GM12878 (cell line): ENCODE results near the gene FBXO17. TPM values are rescaled to one million over a fixed set of nuclear protein-coding genes. Genes with fewer than 3 reads are reported as not detected.

ENCODE experiments used
- ATAC-seq: fragments of 200-7000 bp; cut with Tn5 transposase; 3 replicates; pipeline ENCODE4 v1.9.1; 2020; ENCODE audit warnings: mild to moderate bottlenecking, moderate library complexity
- Bru-seq: library from RNA; stranded (reverse); fragments of 400-500 nt; gene quantifications from one replicate; lab custom pipeline; 2021; lab: Mats Ljungman, UMichigan
- BruChase-seq, 2 experiments: library from RNA; stranded (reverse); fragments of 400-500 nt; gene quantifications; one replicate each; lab custom pipeline; 2021; lab: Mats Ljungman, UMichigan
- BruUV-seq: library from RNA; stranded (reverse); fragments of 400-500 nt; replicated peaks from 2 replicates; lab custom pipeline; 2021; lab: Mats Ljungman, UMichigan
- CTCF ChIA-PET: fragments of 300-600 bp; sonication (Branson Sonifier 250); formaldehyde crosslinking; extraction: SDS; loops from one replicate; lab custom pipeline; 2021; ENCODE audit warnings: inconsistent platforms; lab: Yijun Ruan, JAX
- POLR2A ChIA-PET: fragments of 350-600 bp; formaldehyde crosslinking; extraction: SDS; loops from one replicate; lab custom pipeline; 2021; ENCODE audit warnings: inconsistent platforms; lab: Charles Lee
- RAD21 ChIA-PET: fragments of 300-600 bp; sonication (Branson Sonifier 250); formaldehyde crosslinking; loops from one replicate; lab custom pipeline; 2023; ENCODE audit warnings: antibody characterized with exemption; ENCODE audit not compliant: unreplicated experiment; lab: Charles Lee
- SMC1A ChIA-PET: fragments of 300-600 bp; sonication (Branson Sonifier 250); formaldehyde crosslinking; loops from one replicate; lab custom pipeline; 2023; ENCODE audit not compliant: unreplicated experiment, uncharacterized antibody; lab: Charles Lee
- DNase-seq: peaks from one replicate; pipeline ENCODE4 v3.0.0-alpha.2; 2011; ENCODE audit warnings: low read depth, low spot score
- FAIRE-seq: peaks from 3 replicates; lab custom pipeline; 2011; peaks lifted over from hg19 to GRCh38; lab: Jason Lieb, UNC
- H2AFZ ChIP-seq: 2 replicates; pipeline ENCODE4 v1.6.0; 2011; ENCODE audit warnings: low read depth, low read length, control low read depth; ENCODE audit not compliant: control insufficient read depth
- H3K27ac ChIP-seq: 2 replicates; pipeline ENCODE4 v1.5.1; 2011; ENCODE audit warnings: control low read depth; ENCODE audit not compliant: control insufficient read depth, insufficient read depth
- H3K27me3 ChIP-seq, 2 experiments: replicated peaks in 1 of 2; 2 replicates each; pipeline versions ENCODE4 v1.6.0 to v1.6.1; 2011; ENCODE audit warnings: low read length in 1 of 2; ENCODE audit not compliant: control insufficient read depth in 2 of 2, insufficient read depth in 2 of 2
- H3K36me3 ChIP-seq, 2 experiments: 2 replicates each; pipeline ENCODE4 v1.5.1; 2011; ENCODE audit warnings: low read length in 1 of 2; ENCODE audit not compliant: control insufficient read depth in 2 of 2, insufficient read depth in 2 of 2
- H3K4me1 ChIP-seq: 2 replicates; pipeline ENCODE4 v1.6.1; 2011; ENCODE audit warnings: mild to moderate bottlenecking, low read length, moderate library complexity, mixed read lengths; ENCODE audit not compliant: control insufficient read depth, insufficient read depth
- H3K4me2 ChIP-seq: 2 replicates; pipeline ENCODE4 v1.6.0; 2011; ENCODE audit warnings: control low read depth; ENCODE audit not compliant: control insufficient read depth, insufficient read depth
- H3K4me3 ChIP-seq: fragments of 200-600 bp; sonication (generic); 2 replicates; pipeline ENCODE4 v1.5.1; 2016
- H3K79me2 ChIP-seq: 2 replicates; pipeline ENCODE4 v1.6.0; 2011; ENCODE audit warnings: low read length; ENCODE audit not compliant: control insufficient read depth, insufficient read depth
- H3K9ac ChIP-seq: 2 replicates; pipeline ENCODE4 v1.8.0; 2011; ENCODE audit warnings: low read length, control low read depth, mixed read lengths; ENCODE audit not compliant: control insufficient read depth, insufficient read depth
- H3K9me3 ChIP-seq: replicated peaks from 3 replicates; pipeline ENCODE4 v1.5.1; 2011; ENCODE audit warnings: mild to moderate bottlenecking, low read length; ENCODE audit not compliant: control insufficient read depth, insufficient read depth
- H4K20me1 ChIP-seq: 2 replicates; pipeline ENCODE4 v1.6.0; 2011; ENCODE audit not compliant: control insufficient read depth, insufficient read depth
- CUX1 ChIP-seq: IDR thresholded peaks from 2 replicates; pipeline ENCODE4 v1.6.1; 2012; ENCODE audit warnings: improper control_type of control experiment, low read depth, low read length; ENCODE audit not compliant: insufficient replicate concordance
- GATAD2B ChIP-seq: fragments of 450-650 bp; conservative IDR thresholded peaks from 2 replicates; pipeline ENCODE4 v1.6.1; 2017; ENCODE audit warnings: low read depth, mild to moderate bottlenecking, moderate library complexity
- NFXL1 ChIP-seq: fragments of 450-650 bp; IDR thresholded peaks from 2 replicates; pipeline ENCODE4 v1.6.1; 2017; ENCODE audit warnings: antibody characterized with exemption, mild to moderate bottlenecking, borderline replicate concordance
- POLR2A ChIP-seq: IDR thresholded peaks from 2 replicates; pipeline ENCODE4 v1.6.1; 2011; ENCODE audit warnings: low read depth, mild to moderate bottlenecking, low read length
- TCF12 ChIP-seq: IDR thresholded peaks from 2 replicates; pipeline ENCODE4 v1.6.1; 2011; ENCODE audit warnings: low read depth, mild to moderate bottlenecking, low read length
- ZNF687 ChIP-seq: fragments of 450-650 bp; IDR thresholded peaks from 2 replicates; pipeline ENCODE4 v1.6.1; 2017; ENCODE audit warnings: mild to moderate bottlenecking, moderate library complexity
- WGBS: methylation state at CpG from one replicate; pipeline ENCODE4 v1.1.6; 2016; ENCODE audit warnings: low lambda C conversion rate; ENCODE audit not compliant: insufficient replicate concordance, insufficient coverage; ENCODE audit errors: missing lambda C conversion rate; 5-methylcytosine and 5-hydroxymethylcytosine counted together
- in situ Hi-C: fragments of 300-500 bp; cut with MboI; formaldehyde crosslinking; loops from 9 replicates; pipeline ENCODE4 v1.14.3; 2018; ENCODE audit warnings: mixed read lengths
- intact Hi-C: fragments of 100-400 bp; cut with micrococcal nuclease; formaldehyde crosslinking; loops from one replicate; pipeline ENCODE4 v1.14.2; 2022; ENCODE audit not compliant: unreplicated experiment
- long read RNA-seq, 2 experiments: library from polyadenylated mRNA; unstranded; transcript quantifications; one replicate each; pipeline ENCODE4 v2.0.0, GENCODE V29; 2019 to 2020
- polyA minus RNA-seq, 3 experiments: library from RNA; depleted of rRNA, polyadenylated mRNA; stranded (reverse); fragments of >200 nt; gene quantifications; 2 replicates each; pipeline ENCODE4 v1.2.3, GENCODE V29; 2011
- polyA plus RNA-seq, 11 experiments: library from polyadenylated mRNA; depleted of rRNA in 4 of 11; unstranded in 6 of 11; stranded (reverse) in 5 of 11; fragments of >200 nt; fragmentation: Nextera tagmentation in 4 of 11; fragmentation: Illumina TruSeq in 1 of 11; extraction: Ambion mirVana in 4 of 11; extraction: Trizol in 1 of 11; gene quantifications; 1 replicate in 1 of 11; 2 replicates in 10 of 11; pipeline versions ENCODE4 v1.2.1 to v1.2.3, GENCODE V29; 2011 to 2016; ENCODE audit warnings: inconsistent platforms in 2 of 11, missing spikeins in 2 of 11, low read depth in 1 of 11
- total RNA-seq, 4 experiments: library from RNA; depleted of rRNA in 3 of 4; stranded (reverse); fragments of >200 nt in 3 of 4; fragmentation: Illumina TruSeq in 1 of 4; extraction: Trizol in 1 of 4; gene quantifications; 2 replicates each; pipeline versions ENCODE4 v1.2.1 to v1.2.3, GENCODE V29; 2013 to 2021

The FBXO17 gene
- total RNA-seq (2013; cell fraction: nucleolus; rRNA removed), result 4.4 and 5.4 TPM in 2 replicates
- 7.2 and 10.6 TPM in 2 replicates for total RNA-seq (2014; rRNA removed)
- total RNA-seq (2014; rRNA removed; fragmentation: Illumina TruSeq; extraction: Trizol), result 5.5 and 5.6 TPM in 2 replicates
- total RNA-seq (2021), result 8.7 and 11.1 TPM in 2 replicates
- 0.30 TPM for polyA plus RNA-seq (2011; ENCODE audit: low read depth)
- 6.5 and 7.2 TPM in 2 replicates for polyA plus RNA-seq (2011; rRNA removed)
- polyA plus RNA-seq (2011; cell fraction: cytosol; rRNA removed), result 8.3 and 9.4 TPM in 2 replicates
- polyA plus RNA-seq (2011; cell fraction: nucleus; rRNA removed), result 13.6 and 17.8 TPM in 2 replicates
- polyA plus RNA-seq (2012), result 0.55 and 0.63 TPM in 2 replicates
- 5.1 and 6.0 TPM in 2 replicates for polyA plus RNA-seq (2014; fragmentation: Illumina TruSeq; extraction: Trizol)
- 1 to 10 TPM; 2.2 to 2.4 TPM for polyA plus RNA-seq (2014; fragmentation: Nextera tagmentation; extraction: Ambion mirVana)
- 8.9 and 11.6 TPM in 2 replicates for polyA plus RNA-seq (2014; rRNA removed)
- 1 to 10 TPM; 3.6 to 4.0 TPM for polyA plus RNA-seq (2016; fragmentation: Nextera tagmentation; extraction: Ambion mirVana)
- polyA minus RNA-seq (2011; rRNA and poly(A)+ RNA removed), result 3.0 and 5.8 TPM in 2 replicates
- 2.7 and 3.2 TPM in 2 replicates for polyA minus RNA-seq (2011; cell fraction: cytosol; rRNA and poly(A)+ RNA removed)
- polyA minus RNA-seq (2011; cell fraction: nucleus; rRNA and poly(A)+ RNA removed), result 2.1 and 5.2 TPM in 2 replicates
- Bru-seq, nascent RNA, result percentile 56 among the genes with signal in this experiment
- BruChase-seq, experiment 1, labeled RNA remaining after a 6-hour chase, result percentile 60 among the genes with signal in this experiment
- percentile 54 among the genes with signal in this experiment for BruChase-seq, experiment 2, labeled RNA remaining after a 2-hour chase
- long read RNA-seq, experiment 1, partial matches to known transcripts, result 0 of 2 reads
- long read RNA-seq, experiment 1, other reads (novel, unspliced or antisense), result 2 of 2 reads
- long read RNA-seq, experiment 2, partial matches to known transcripts, result 0 of 4 reads
- long read RNA-seq, experiment 2, other reads (novel, unspliced or antisense), result 1 of 4 reads

GRCh38 chr19:38975214-38975860, at the start of gene FBXO17:
Gene FBXO17, minus strand, starts transcription at chr19:38975742. Its CDS starts 25,423 bp downstream, at chr19:38950319.
- ChIA-PET RAD21 (interaction anchor here (0.6 to 3.9 kb wide), 10 partner anchors 9 to 71 kb away, joined by 3 to 27 read pairs (median 4); partner anchors contain the start of gene FBXO27), SMC1A (interaction anchor here (0.8 to 4.2 kb wide), 7 partner anchors 12 to 62 kb away, joined by 3 to 20 read pairs (median 4); no protein-coding TSS in a partner anchor), CTCF (interaction anchor here (0.7 to 4.0 kb wide), 17 partner anchors 9 to 105 kb away, joined by 3 to 28 read pairs (median 4); no protein-coding TSS in a partner anchor), POLR2A (interaction anchor here (0.6 to 2.6 kb wide), 7 partner anchors 32 to 126 kb away, joined by 3 to 12 read pairs (median 4); partner anchors contain the start of gene FBXO27)
- ATAC-seq, result peak; percentile 50
- in situ Hi-C loops, result no loop called here
- Histone ChIP-seq H3K36me3 (no peaks in the 10 kb centered on the region), H3K4me2 (peak within 1 kb of the TSS; percentile 59; the same call in 1 of the 2 replicates), H3K27me3 (peaks cover 0 to 3% of the 10 kb centered on the region in 2 experiments; a peak in 2 of 4 replicates), H3K4me1 (peaks cover 21% of the 10 kb centered on the region), H2AFZ (no peak within 1 kb of the TSS; the same call in 1 of the 2 replicates), H3K9me3 (peaks cover 2% of the 10 kb centered on the region; the same call in 2 of the 3 replicates), H3K79me2 (no peaks in the 10 kb centered on the region), H3K9ac (no peak within 1 kb of the TSS), H4K20me1 (no peaks in the 10 kb centered on the region), H3K27ac (no peak within 1 kb of the TSS), H3K4me3 (no peak within 1 kb of the TSS)
- BruUV-seq, result no TSS peak
- DNase-seq, result no peak
- intact Hi-C loops, result loop anchor here (5.0 to 10.0 kb wide), 2 partner anchors 47 to 429 kb away; partner anchors contain the start of gene ZFP36
- no peak for FAIRE-seq
- WGBS, result 13% methylated on average over 35 of the region's 63 CpGs
- no peak for TF ChIP-seq NFXL1
- no peak for TF ChIP-seq TCF12
- TF ChIP-seq POLR2A, result no peak
- TF ChIP-seq CUX1, result no peak
- TF ChIP-seq GATAD2B, result peak; percentile 56; the same call in 1 of the 2 replicates
- no peak for TF ChIP-seq ZNF687
